Fibroblast of skin of right quadriceps (primary cell): ENCODE data around the gene SERPINA4.
"Not testable (repeated sequence)": the region's sequence is repeated elsewhere in the genome, so short reads cannot be mapped to it uniquely, and the experiment has no call there.

Experiments used
- DNase-seq: peaks from one replicate; pipeline ENCODE4 v3.0.0-alpha.2; 2013

The SERPINA4 gene

DNA sequence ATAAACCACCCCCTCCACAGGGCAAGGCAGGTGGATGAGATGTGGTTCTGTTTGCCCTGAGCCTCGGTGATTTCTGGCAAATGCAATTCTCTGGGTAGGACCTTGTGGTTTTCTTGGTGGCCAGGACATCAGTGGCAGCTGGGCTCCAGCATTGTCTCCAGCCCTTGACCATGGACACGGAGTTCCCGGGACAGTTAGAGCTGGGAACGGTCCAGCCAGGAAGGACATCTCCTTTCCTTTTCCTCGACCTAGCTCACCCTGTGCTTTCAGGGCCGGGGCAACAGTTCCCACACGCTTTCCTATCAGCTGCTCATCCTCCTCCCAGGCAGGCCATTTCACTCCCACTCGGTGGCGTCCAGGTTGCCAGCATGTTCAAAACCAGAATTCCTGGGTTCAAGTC is 9.2 kb downstream of the SERPINA4 start:
- no peak for DNase-seq

DNA sequence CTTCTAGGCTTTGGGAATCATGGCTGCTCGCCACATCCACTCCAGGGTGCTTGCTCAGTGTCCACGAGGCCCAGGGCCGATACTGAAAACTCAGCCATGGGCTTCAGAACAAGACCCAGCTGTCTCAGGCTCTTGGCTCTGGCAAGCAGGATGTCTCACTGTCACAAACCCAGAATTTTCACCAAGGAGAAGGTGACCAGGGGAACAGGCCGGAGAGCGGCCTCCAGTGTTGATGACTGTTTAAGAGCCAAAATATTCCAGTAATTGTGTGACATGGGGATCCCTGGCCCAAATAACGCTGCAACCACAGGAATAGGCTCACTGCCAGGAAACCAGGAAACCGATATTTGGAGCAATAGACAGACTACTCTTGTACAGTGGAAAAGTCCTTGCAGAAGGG is 10.2 kb downstream of the SERPINA4 start:
- DNase-seq = no peak

DNA sequence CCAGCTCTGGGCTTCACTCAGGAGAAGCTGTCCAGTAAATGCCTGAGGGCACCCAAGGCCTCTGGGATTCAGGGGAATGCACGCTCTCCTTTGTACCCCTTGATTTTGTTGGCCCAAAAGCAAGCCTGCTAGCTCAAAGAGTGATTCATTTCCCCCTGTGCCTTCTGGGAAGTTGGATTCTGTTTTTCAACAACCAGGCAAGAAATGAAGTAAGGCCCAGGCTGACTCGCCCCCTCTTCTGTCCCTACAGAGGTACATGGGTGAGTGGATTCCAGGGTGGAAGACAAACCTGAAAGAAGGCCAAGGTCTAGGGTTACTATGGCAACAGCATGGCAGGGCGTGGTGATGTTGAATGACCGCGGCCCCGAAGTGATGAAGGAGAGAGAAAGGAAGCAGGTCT is 10.7 kb downstream of the SERPINA4 start:
- peak; percentile 20 for DNase-seq

DNA sequence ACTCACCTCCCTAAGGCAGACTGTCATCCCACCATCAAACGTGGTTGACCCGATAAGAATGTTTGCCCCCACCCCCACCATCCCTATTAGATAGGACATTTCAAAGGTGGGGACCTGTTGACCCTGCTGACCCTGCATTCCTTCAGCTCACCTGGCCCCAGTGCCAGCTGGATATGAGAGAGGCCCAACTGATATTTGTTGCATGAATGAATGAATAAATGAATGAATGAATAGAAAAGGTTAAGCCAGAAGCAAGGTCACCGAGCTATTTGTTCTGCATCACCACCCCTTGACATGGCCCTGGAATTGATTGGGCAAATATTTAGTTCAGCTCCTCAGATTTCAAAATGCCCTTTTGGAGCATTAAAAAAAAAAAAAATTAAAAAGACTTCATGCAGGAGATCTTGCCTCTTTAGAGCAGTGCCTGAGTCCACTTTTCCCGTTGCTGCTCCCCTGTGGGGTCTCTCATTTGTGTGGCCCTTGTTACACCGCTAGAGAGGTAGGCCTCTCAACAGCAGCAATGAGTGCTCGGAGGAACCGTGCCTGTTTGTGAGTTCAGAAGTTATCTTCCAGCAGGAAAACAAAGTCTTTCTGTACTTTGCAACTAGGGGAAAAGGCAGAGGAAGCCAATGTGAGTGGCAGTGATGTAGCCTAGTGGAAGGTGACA is 11.5 kb downstream of the SERPINA4 start:
- DNase-seq = no peak

DNA sequence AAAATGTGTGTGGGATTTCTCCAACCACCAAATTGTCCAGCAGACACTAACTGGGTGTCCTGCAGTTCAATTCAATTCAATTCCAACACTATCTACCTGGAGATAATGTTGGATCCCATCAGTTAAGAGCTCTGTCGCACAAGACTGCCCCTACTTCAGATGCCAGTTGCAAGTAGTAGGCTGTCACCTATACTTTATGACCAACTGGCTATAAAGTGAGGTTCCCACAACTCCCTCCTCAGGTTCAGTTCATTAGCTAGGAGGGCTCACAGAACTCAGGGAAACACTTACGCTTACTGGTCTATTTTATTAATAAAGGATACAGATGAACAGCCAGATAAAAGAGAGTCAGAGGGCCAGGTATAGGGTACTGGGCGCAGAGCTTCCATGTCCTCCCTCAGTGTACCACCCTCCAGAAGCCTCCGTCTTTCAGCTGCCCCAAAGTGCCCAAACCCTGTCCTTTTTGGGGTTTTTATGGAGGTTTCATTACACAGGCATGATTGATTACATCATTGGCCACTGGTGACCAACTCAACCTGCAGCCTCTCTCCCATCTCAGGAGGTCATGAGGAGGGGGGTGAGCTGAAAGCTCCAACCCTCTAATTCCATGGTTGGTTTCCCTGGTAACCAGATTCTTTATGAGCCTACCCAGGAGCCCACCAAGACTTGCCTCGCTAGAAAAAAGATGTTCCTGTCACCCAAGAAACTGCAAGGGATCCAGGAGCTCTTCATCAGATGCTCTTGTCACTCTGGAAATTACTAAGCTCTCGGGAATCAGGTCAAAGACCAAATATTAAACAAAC is 12.4 kb downstream of the SERPINA4 start:
- DNase-seq = no peak

DNA sequence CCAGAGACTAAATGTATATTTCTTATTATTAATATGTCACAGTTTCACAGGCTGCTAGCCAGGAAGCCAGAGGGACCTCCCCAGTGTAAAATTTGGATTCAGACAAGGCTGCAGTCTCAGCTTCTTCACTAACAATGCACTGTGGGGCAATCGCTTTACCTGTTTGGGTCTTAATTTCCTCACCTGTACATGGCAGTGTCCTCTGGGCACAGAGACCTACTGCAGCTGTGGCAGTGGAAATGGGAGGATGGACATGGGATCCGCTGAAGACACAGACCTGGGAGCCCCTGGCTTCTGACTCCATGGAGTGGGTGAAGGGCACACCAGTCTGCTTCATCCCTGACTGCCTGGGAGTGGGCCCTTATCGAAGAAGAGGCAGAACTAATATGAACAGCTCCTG is 13.1 kb downstream of the SERPINA4 start:
- DNase-seq = no peak

DNA sequence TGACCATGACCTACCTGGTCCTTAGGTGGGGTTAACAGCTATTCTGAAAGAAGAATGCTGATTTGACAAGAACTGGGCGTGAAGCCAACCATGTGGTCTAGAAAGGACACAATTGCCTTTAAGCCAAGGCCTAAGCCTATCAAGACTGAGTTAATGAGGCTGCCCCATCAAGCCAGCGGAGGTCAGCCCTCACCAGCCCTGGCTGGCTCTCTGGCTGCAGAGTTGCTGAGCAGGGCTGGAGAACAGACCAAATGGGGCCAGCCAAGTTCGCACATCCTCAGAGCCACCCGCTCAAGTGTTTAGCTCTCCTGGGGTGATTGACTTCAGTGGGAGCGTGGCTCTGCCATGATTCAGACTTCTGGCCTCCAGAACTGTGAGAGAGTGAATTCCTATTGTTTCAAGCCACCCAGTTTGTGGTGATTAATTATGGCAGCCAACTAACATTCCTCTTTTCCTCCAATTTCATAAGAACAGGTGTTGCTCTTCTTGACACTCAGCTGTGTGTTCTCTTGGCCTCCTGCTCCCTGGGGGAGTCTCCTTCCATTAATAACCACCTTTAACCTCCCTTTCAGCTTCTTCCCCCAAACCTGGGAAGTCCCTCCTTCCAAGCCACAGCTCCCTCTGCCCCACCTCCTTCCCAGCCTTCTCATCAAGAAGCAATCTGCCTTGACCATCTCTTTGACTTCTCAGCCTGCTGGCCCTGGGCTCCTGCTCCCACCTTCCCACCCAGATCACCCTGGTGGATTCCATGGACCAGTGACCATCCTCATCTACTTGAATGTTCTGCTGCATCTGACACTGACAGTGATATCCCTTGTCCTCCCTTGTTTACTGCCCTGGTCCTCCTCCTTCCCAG is 14.7 kb downstream of the SERPINA4 start:
- no peak for DNase-seq

DNA sequence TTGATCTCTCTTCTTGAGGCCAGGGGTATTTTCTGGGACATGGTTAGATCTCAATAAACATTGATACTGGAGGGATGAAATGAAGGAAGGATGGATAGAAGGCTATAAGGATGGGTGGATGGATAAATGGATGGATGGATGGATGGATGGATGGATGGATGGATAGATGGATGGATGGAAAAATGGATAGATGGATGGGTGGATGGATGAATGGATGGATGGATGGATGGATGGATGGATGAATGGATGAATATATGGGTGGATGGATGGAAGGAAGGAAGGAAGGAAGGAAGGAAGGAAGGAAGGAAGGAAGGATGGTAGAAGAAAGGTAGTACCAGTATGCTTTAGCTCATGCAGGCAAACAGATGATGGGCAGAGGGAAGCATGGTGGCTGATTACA is 16.2 kb downstream of the SERPINA4 start:
- not testable (repeated sequence) for DNase-seq

DNA sequence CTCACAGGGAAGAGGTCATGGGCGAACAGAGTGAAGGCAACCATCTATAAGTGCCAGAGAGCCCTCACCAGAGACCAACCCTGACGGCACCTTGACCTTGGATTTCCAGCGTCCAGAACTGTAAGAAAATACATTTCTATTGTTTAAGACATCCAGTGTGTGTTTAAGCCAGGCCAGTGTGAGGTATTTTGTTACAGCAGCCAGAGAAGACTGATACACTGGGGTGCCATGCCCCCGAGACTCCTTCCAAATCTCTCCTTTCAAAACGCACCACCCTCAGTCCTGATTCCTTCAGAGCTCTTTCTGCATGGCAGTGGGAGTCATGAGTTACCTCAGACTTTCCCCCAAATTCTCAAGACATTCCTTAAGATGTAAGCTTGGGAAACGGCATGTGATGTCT is 17.5 kb downstream of the SERPINA4 start:
- DNase-seq = no peak

DNA sequence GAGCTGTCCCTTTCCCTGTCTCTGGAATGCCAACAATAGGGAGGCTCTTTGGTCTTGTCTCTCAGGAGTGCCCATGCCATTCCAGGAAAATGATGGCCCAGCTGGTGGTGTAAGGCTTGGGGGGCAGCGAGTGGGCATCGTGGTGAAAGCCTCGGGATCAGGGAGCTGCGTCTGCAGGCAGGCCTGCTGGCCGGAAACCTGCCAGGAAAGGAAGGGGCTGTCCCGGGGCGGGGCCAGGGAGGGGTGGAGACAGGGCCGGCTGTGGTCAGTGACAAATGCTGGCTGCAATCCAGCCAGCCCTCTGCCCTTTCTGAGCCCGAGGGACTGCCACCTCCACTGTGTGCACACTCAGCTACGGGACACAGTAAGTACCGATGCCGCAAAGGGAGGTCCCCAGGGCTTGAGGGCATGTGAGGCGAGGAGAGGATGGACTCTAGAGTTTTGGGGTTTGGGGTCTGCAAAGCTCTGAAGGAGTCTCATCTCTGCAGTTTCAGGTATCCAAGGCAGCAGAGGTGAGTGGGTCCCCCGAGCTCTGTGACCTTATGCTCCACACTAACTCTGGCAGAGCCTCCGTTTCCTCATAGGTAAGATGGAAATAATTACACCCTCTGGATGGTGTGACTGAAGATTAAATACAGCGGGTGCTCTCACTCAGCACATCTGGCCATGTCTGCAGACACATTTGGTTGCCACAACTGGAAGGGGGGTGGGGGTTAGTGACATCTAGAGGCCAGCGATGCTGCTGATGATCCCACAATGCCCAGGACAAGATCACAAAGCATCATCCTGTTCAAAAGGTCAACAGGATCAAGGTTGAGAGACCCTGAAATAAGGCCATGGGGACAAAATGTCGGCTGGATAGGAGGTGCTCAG is 20.1 kb downstream of the SERPINA4 start, which contains the start of gene SERPINA5:
Gene SERPINA5 (plus strand): TSS at position 300 of the 873 bp plus-strand sequence. CDS start 5,937 bp downstream, outside the sequence.
- no peak for DNase-seq

DNA sequence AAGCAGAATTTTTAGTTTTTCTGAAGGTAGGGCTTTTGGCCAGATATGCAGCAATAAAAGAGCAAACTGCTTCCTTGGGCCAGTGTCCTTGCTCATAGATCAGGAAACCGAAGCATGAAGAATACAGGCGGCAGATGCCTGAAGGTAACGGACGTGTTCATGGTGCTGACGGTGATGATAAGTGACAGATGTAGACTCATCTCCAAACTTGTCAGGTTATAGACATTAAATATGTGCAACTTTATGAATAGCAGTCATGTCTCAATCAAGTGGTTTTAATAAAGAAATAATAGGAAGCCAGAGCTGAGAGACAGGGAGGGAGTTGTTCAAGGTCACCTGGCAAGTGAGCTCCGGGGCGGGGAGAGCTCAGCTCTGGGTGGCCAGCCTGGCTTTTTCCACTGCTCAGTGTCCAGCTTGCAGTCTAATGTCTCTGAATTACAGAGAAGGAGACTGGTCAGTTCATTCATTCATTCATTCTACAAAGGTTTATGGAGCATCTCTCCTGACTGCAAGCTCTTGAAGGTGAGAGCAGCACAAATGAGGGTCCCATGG is 21.0 kb downstream of the SERPINA4 start:
- DNase-seq = no peak

DNA sequence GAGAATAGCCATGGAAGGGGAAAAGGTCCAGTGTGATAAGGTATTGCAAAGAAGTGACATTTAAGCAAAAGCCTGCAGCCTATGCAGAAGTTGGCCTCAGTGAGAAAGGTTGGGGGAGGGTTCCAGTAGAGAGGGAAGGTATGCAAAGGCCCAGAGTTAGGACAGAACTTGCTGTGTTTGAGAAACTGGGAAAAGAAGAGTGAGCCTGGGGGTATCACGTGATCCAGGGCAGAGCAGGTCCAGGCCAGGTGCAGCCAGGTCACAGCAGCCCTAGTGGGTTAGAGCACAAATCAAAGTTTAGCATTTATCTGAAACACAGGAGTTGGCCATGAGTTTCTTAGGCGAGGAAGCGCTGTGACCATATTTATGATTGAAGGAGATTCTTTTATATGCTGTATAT is 21.6 kb downstream of the SERPINA4 start:
- no peak for DNase-seq

DNA sequence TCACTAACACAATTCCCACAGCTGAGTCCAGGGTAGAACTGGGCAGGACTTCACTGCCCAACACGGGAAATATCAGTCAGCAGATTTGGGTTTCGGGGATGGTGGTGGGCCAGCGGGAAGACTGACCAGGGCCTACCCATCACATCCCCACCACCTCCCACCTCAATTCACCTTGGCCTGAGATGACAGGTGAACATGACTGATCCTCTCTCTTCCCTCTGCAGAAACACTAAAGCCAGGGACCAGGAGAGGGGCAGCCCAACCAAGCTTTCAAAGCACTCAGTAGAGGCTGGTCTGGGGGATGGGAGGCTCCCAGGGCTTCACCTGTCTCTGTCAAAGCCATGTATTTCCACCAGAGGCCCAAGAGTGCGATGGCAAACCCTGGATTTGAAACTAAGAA is 22.3 kb downstream of the SERPINA4 start:
- DNase-seq = no peak

DNA sequence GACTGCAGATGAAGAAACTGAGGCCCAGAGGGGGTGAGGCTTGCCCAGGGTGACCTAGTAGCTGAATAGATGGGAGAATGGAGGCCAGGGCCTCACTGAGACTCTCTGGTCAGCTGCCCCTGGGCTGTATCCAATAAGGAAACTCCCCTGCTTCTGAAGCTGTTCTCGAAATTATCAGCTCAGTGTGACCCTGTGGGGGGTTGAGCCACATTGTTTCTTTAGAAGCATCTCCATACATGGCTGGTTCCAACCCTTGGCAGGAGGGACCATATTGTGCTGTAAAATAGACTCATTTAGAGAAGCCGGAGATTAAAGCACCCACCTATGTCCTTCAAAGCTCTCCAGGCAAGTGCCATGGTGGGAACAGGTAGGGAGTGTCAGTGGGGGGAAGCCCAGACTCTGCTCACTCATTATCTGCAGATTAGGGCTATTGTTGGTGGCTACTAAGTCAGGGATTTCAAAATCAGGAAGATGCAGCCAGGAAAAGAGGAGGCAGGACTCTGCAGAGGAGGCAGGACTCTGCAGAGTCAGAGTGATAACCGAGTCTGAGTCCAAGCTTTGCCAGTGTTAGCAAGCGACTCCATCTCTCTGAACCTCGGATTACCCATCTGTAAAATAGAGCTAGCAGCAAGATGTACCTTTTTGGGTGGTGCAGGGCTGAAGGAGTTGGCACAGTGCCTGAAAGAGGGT is 23.5 kb downstream of the SERPINA4 start:
- DNase-seq = no peak

DNA sequence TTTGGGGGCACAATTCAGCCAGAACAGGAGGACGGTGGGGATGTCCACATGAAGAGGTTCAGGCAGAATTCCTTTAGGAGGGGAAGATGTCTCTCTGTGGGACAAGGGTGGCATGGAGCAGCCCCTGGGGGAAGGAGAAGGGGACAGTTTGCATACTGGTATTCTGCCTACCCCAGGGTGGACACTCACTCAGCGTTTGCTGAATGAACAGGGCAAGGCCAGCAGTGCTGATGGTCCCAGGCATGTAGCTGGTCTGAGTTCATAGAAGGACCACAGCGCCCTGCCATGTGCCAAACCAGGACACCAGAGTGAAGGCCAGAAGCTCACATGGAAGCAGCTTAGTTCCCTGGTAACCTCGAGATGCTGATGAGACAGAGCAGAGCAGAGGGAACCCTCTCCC is 25.4 kb downstream of the SERPINA4 start:
- DNase-seq = no peak

DNA sequence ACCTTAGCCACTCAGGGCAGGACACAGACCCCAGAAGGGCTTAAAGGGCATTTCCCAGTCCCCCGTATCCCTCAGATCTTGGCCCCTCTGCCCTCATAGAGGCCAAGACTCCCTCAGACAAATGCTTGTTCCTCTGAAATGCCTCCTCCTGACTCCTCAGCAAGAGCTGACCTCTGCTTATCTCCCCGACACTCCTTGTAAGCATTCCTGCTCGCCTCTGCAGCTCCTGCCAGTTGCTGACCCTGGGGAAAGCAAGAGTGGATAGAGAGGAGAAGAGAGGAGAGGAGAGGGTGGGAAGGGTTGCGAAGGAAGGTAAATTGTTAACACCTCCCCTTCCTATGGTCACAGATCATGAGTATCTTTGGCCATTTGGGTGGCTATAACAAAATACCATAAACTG is 27.1 kb downstream of the SERPINA4 start:
- no peak for DNase-seq

DNA sequence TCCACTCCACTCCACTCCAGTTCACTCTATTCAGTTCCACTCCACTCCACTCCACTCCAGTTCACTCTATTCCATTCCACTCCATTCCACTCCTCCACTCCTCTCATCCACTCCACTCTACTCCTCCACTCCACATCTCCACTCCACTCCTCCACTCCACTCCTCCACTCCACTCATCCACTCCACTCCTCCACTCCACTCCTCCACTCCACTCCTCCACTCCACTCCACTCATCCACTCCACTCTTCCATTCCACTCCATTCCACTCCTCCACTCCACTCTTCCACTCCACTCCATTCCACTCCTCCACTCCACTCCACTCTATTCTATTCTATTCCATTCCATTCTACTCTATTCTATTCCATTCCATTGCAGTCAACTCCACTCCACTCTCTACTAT is 29.8 kb downstream of the SERPINA4 start:
- no peak for DNase-seq

DNA sequence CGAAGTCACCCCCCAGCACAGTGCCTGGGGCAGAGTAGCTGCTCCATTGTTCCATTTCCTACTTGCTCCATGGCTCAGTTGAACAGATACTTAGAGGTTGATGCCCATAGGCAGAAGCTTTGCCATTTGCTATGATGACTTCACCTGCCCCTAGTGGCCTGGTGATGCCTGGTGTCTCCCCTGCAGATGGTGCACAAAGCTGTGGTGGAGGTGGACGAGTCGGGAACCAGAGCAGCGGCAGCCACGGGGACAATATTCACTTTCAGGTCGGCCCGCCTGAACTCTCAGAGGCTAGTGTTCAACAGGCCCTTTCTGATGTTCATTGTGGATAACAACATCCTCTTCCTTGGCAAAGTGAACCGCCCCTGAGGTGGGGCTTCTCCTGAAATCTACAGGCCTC is 30.6 kb downstream of the SERPINA4 start:
- DNase-seq = no peak

DNA sequence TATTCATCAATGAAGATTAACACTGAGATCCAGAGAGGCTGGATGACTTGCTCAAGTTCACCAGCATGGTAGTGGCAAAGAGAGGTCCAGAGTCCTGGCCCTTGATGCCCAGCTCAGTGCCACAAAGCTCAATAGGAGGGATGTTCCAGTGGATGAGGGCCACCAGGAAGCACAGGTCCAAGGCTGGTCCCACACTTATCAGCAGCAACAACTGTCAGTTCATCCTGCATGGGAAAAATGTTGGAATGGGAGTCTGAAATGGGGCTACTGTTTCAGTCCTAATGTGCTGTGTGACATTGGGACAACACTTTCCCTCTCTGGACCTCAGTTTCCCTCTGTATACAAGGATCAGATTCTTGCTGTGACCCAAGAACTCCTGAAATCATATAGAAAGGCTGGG is 31.2 kb downstream of the SERPINA4 start:
- no peak for DNase-seq

DNA sequence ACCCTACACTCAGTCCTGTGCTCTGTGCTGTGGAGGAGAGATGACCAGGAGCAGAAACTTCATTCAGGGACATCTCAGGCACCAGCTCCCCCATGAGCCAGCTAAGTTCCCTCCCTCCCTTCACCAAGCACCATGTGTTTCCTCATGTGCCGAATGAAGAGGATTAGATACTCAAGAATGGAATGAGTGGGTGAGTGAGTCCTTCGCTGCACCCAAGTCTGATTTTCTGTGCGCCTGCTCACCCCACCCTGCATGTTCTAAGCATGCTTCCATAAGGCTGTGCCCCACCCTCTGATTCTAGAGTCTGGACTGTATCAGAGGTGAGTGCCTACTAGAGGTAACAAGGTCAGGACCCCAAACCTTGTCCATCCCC is 32.1 kb downstream of the SERPINA4 start:
- DNase-seq = no peak

DNA sequence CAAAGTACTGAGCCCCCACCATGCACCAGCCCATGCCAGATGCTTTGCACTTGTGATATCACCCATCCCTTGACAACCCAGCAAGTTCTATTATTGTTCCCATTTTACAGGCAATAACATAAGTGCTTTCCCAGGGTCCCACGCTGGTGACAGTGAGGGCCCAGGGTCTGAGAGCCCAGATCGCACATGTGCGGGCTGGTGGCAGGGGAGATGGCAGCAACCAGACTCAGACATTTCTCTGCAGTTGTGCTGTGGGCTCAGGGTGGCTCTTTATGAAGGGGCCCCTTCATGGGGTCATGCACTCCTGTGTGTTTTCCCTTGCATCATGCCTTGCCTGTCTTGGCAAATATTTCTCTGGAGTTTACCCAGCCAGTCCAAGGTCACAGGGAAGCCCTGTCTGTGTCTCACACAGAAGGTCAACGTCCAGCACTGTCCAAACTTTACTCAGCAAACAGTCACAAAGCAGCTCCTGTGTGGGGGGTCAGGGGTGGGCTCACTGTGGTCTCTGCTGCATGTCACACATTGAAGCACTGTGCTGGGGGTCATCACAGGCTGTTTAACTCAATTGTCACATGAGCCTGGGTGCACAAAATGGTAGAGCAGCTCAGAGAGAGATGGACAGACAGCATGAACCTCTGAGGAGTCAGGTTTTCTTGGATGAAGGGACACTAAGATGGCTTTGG is 32.6 kb downstream of the SERPINA4 start:
- no peak for DNase-seq
